Thoracic aorta endothelial cell (primary cell): ENCODE measurements around the gene ABCD3. TPM values are rescaled to one million over a fixed set of nuclear protein-coding genes. Genes with fewer than 3 reads are reported as not detected.

Source experiments
- total RNA-seq: library from RNA; depleted of rRNA; stranded (reverse); fragments of >200 nt; gene quantifications from 2 replicates; pipeline ENCODE4 v1.2.3, GENCODE V29; 2012

The ABCD3 gene
- 47.1 and 51.8 TPM in 2 replicates for total RNA-seq

DNA sequence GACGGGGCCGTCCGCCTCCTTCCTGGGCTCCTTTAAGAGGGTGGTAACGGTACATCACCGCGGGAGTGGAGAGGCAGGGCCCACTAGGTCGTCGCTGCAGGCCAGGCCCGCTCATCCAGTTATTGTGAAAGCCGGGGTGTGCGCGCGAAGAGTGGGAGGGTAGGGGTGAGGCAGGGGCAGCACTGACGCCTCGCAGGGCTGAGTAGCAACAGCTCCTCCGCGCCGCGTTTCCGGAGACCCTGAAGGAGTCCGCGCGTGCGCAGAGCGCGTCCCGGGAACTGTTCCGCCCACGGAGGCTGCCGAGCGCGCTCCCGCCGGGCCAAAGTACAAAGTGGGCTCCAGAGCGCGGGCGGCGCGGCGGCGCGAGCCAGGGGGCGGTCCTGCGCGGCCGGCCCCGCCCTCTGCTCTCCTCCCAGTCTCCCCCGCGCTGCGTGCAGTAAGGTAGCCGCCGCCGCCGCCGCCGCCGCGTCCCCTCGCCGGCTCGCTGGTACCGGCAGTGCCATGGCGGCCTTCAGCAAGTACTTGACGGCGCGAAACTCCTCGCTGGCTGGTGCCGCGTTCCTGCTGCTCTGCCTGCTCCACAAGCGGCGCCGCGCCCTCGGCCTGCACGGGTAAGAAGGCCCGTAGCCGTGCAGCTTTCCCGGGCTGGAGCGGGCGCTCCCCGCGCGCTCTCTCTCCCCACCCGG, at the start of gene ABCD3:
Gene ABCD3, plus strand, starts transcription at position 412 of the 686 bp plus-strand sequence. Its CDS starts 90 bp downstream, at position 502.

GRCh38 chr1:94541246-94542087, 123.3 kb downstream of the ABCD3 start, which contains the start of gene F3:
Gene F3, minus strand, starts transcription at chr1:94541759. Its CDS starts 123 bp downstream, at chr1:94541636.

Other genes starting within 250 kb of the ABCD3 start
- gene ARHGAP29, start 180.8 kb upstream of the ABCD3 start, total RNA-seq: 333 and 361 TPM in 2 replicates
- 2.9 and 3.3 TPM in 2 replicates for gene F3, start 123.4 kb downstream of the ABCD3 start, total RNA-seq